IPS DF 4.7 (cell line): Measurements from ENCODE around the gene HUS1.
"Not testable (repeated sequence)": the region's sequence is repeated elsewhere in the genome, so short reads cannot be mapped to it uniquely, and the experiment has no call there.

Source experiments
- DNase-seq: peaks from one replicate; pipeline ENCODE4 v3.0.0-alpha.2; 2013; ENCODE audit warnings: low spot score; ENCODE audit errors: extremely low read depth

HUS1 gene

DNA sequence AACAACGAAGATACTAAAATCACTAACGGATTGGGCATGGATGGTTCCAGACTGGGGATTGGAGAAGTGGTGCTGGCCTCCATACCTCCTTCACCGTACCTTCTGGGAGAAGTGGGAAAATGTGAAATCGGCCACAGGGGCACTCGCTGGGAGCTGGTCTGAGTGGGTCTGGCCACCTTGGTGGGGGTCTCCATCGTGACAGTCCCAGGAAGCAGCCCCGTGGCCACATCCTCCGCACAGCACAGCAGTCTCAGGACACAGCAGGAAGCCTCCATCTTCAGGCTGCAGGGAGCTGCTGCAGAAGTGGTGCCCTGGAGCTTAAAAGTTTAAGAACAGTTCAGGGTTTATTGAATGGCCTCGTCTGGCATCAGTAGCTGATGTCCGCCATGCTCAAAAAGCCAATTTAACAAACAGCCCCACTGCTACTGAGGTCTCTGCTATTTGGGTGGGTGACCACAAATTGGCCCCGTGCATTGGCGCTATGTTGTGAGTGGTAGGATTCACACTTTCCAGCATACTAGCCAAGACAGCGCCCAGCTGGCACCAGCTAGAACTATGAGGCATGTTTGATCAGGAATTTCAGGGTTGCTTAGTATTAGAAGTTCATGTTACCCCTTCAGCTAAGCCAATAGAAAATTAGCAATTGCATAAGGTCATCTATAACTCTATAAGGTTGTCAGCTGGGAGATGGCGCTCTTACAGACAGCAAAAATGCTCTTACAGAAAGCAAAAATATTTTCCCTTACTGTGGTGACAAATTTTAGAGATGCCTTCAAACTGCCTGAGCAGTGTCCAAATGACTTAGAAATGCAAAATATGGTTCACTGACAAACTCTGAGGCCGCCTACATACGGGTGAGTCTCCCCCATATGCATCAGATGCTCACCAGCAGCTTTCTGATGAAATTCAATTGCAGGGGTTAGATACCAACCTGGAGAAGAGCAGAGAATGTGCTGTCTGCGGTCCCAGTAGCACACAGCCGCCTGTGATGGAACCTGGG is 48.1 kb downstream of the HUS1 start:
- DNase-seq: no peak

- DNase-seq: no peak
Observed at GRCh38 chr7:47924266-47924665, 55.1 kb downstream of the HUS1 start.

GRCh38 chr7:47923081-47923875 is 56.1 kb downstream of the HUS1 start:
- DNase-seq: not testable (repeated sequence)

GRCh38 chr7:47916514-47916913 is 62.9 kb downstream of the HUS1 start:
- not testable (repeated sequence) for DNase-seq

DNA sequence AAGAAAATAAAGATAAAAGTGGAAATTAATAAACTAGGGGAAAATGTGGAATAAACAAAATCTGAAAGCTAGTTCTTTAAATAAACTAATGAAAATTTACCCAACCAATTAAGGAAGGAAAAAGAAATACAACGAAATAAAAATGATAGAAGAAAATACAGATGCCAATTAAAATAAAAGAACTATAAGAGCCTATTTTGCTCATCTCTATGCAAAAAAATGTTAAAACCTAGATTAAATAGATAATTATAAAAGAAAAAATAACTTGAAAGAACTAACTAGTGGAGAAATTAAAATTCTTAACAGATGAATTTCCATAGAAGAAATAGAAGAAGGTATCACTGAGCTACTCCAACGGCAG is 63.8 kb downstream of the HUS1 start:
- DNase-seq: no peak

GRCh38 chr7:47914717-47915615 is 64.4 kb downstream of the HUS1 start:
- DNase-seq: no peak
